Keratinocyte (primary cell): ENCODE data around the gene PRRC2B. TPM values are rescaled to one million over a fixed set of nuclear protein-coding genes. Genes with fewer than 3 reads are reported as not detected.

Source experiments
- DNase-seq: peaks from one replicate; pipeline ENCODE4 v3.0.0-alpha.2; 2011; ENCODE audit warnings: low read depth, missing footprints, low spot score
- FAIRE-seq: peaks from 2 replicates; lab custom pipeline; 2011; peaks lifted over from hg19 to GRCh38; lab: Jason Lieb, UNC
- H2AFZ ChIP-seq: 2 replicates; pipeline ENCODE4 v1.6.0; 2012; ENCODE audit warnings: low read length, control low read depth, inconsistent platforms; ENCODE audit not compliant: control insufficient read depth
- H3K27ac ChIP-seq: 2 replicates; pipeline ENCODE4 v1.5.1; 2011; ENCODE audit warnings: low read length; ENCODE audit not compliant: control insufficient read depth, insufficient read depth
- H3K27me3 ChIP-seq: 3 replicates; pipeline ENCODE4 v1.6.0; 2011; ENCODE audit warnings: low read length; ENCODE audit not compliant: control insufficient read depth, insufficient read depth; ENCODE audit errors: extremely low read depth
- H3K36me3 ChIP-seq, 2 experiments: 2 replicates in 1 of 2; 3 replicates in 1 of 2; pipeline ENCODE4 v1.5.1; 2011; ENCODE audit warnings: low read length in 2 of 2, mild to moderate bottlenecking in 1 of 2; ENCODE audit not compliant: control insufficient read depth in 2 of 2, insufficient read depth in 2 of 2; ENCODE audit errors: extremely low read depth in 1 of 2
- H3K4me1 ChIP-seq: 3 replicates; pipeline ENCODE4 v1.5.1; 2011; ENCODE audit warnings: low read length; ENCODE audit not compliant: control insufficient read depth, insufficient read depth; ENCODE audit errors: extremely low read depth
- H3K4me2 ChIP-seq: 3 replicates; pipeline ENCODE4 v1.6.0; 2011; ENCODE audit warnings: low read depth, low read length; ENCODE audit not compliant: control insufficient read depth, insufficient read depth; ENCODE audit errors: extremely low read depth
- H3K4me3 ChIP-seq, 3 experiments: fragments of 200-600 bp in 1 of 3; sonication (generic) in 1 of 3; 2 replicates in 2 of 3; 3 replicates in 1 of 3; pipeline ENCODE4 v1.5.1; 2011 to 2016; ENCODE audit warnings: low read length in 3 of 3, mild to moderate bottlenecking in 3 of 3, control low read depth in 2 of 3, inconsistent platforms in 1 of 3, low read depth in 1 of 3, mixed read lengths in 1 of 3, mixed run types in 1 of 3, moderate library complexity in 1 of 3; ENCODE audit not compliant: control insufficient read depth in 2 of 3, insufficient read depth in 2 of 3; ENCODE audit errors: extremely low read depth in 1 of 3
- H3K79me2 ChIP-seq: 2 replicates; pipeline ENCODE4 v1.6.0; 2012; ENCODE audit warnings: low read length; ENCODE audit not compliant: control insufficient read depth, insufficient read depth
- H3K9ac ChIP-seq: 3 replicates; pipeline ENCODE4 v1.6.0; 2011; ENCODE audit warnings: low read length; ENCODE audit not compliant: control insufficient read depth, insufficient read depth; ENCODE audit errors: extremely low read depth
- H3K9me1 ChIP-seq: 3 replicates; pipeline ENCODE4 v1.6.0; 2011; ENCODE audit warnings: low read length; ENCODE audit not compliant: control insufficient read depth, insufficient read depth; ENCODE audit errors: extremely low read depth
- H3K9me3 ChIP-seq: 2 replicates; pipeline ENCODE4 v1.5.1; 2012; ENCODE audit warnings: low read depth, low read length; ENCODE audit not compliant: control insufficient read depth
- H4K20me1 ChIP-seq: 3 replicates; pipeline ENCODE4 v1.6.0; 2011; ENCODE audit warnings: low read length; ENCODE audit not compliant: control insufficient read depth, insufficient read depth; ENCODE audit errors: extremely low read depth
- EZH2 ChIP-seq: IDR thresholded peaks from one replicate; pipeline ENCODE4 v1.6.1; 2012; ENCODE audit warnings: inconsistent platforms, mild to moderate bottlenecking, low read length, moderate library complexity
- dilution Hi-C: fragments of 300-500 bp; cut with MboI; formaldehyde crosslinking; loops from one replicate; pipeline ENCODE4 v1.7.0; 2020; ENCODE audit warnings: low sequenced_read_pairs; ENCODE audit not compliant: extremely low pct_ligation_motif_present
- polyA plus RNA-seq, 5 experiments: library from polyadenylated mRNA; depleted of rRNA in 3 of 5; stranded (reverse) in 3 of 5; stranded (forward) in 1 of 5; unstranded in 1 of 5; fragments of >200 nt; gene quantifications; 1 replicate in 1 of 5; 2 replicates in 3 of 5; 3 replicates in 1 of 5; pipeline versions ENCODE4 v1.2.1 to v1.2.3, GENCODE V29; 2011 to 2012; ENCODE audit warnings: missing spikeins in 2 of 5, low read depth in 1 of 5, low replicate concordance in 1 of 5
- TF ChIP-seq, protein P1 (sequence below), 3 experiments: IDR thresholded peaks in 1 of 3; conservative IDR thresholded peaks in 1 of 3; optimal IDR thresholded peaks in 1 of 3; 2 replicates in 2 of 3; 3 replicates in 1 of 3; pipeline versions ENCODE3 to v1.5.1; 2011; ENCODE audit warnings: low read length in 3 of 3, mild to moderate bottlenecking in 3 of 3, moderate library complexity in 2 of 3, control low read depth in 1 of 3, inconsistent platforms in 1 of 3; ENCODE audit not compliant: insufficient read depth in 2 of 3; ENCODE audit errors: extremely low read depth in 1 of 3

PRRC2B gene
- polyA plus RNA-seq, 1 donor (not counting 4 experiments of a cell fraction or from before 2014, with no cell fraction given) = 20.8 TPM

DNA sequence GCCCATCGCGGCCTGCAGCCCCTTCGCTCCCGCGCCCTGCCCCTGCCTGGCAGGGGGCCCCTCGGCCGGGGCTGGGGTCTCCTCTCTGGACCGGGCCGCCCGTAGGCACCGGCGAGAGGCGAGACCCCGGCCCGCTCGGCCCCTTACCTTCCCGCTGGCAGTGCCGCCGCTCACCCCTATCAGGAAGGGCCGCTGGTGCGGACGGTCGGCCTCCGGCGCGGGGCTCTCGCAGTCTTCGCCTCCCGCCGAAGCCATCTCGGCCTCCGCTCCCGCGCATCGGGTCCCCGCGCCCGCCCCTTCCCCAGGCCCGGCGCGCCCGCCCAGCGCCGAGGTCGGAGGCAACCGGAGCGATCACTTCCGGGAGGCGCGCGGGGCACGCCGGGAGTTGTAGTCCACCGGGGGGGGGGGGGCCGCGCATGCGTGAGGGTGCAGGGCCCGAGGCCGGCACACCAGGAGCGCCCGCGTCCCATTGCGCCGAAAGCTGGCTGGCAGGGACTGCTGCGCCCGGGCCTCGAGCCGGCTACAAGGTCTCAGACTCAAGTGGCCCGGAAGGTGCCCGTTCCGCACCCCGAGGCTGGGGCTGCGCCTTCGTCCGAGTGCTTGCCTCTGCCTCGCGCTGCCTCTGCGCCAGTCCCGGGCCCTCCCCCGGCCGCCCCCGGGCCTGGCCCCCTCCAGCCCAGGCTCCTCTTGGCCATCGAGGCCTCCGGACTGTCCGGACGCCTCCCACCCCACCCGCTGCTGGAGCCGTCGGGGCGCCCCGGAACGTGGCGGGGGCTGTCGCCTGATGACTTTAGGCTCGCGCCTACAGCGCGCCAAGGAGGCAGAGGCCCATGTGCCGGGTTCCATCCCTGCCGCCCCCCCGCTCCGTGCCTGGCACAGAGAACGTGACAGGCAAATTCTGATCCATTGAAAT, 137.3 kb downstream of the PRRC2B start, which contains the start of gene UCK1:
UCK1 (minus strand) TSS at position 344 of the 913 bp plus-strand sequence; CDS start at position 255, 89 bp downstream.
- no peaks in the 10 kb centered on the region for H3K9me3 ChIP-seq
- peak within 1 kb of the TSS; percentile 77 for H3K9ac ChIP-seq
- H3K4me1 ChIP-seq = peaks cover 11% of the 10 kb centered on the region
- TF ChIP-seq, protein P1, sequence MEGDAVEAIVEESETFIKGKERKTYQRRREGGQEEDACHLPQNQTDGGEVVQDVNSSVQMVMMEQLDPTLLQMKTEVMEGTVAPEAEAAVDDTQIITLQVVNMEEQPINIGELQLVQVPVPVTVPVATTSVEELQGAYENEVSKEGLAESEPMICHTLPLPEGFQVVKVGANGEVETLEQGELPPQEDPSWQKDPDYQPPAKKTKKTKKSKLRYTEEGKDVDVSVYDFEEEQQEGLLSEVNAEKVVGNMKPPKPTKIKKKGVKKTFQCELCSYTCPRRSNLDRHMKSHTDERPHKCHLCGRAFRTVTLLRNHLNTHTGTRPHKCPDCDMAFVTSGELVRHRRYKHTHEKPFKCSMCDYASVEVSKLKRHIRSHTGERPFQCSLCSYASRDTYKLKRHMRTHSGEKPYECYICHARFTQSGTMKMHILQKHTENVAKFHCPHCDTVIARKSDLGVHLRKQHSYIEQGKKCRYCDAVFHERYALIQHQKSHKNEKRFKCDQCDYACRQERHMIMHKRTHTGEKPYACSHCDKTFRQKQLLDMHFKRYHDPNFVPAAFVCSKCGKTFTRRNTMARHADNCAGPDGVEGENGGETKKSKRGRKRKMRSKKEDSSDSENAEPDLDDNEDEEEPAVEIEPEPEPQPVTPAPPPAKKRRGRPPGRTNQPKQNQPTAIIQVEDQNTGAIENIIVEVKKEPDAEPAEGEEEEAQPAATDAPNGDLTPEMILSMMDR (optimal IDR thresholded peaks at IDR 0.05 in 1 of 3, IDR thresholded peaks at IDR 0.05 in 1 of 3, conservative IDR thresholded peaks at IDR 0.05 in 1 of 3; ENCODE audit: extremely low read depth in 1 of 3, insufficient read depth in 2 of 3, low read length in 3 of 3) = no peak
- no peak for TF ChIP-seq EZH2
- H3K27ac ChIP-seq = peak within 1 kb of the TSS; percentile 40
- peak within 1 kb of the TSS; percentile 95 for H3K4me2 ChIP-seq
- H3K79me2 ChIP-seq = peaks cover 8% of the 10 kb centered on the region
- peaks cover 6 to 10% of the 10 kb centered on the region in 2 experiments for H3K36me3 ChIP-seq
- H3K4me3 ChIP-seq = peak within 1 kb of the TSS; percentile 79 to 86 (median 84)
- H3K9me1 ChIP-seq = no peaks in the 10 kb centered on the region
- dilution Hi-C loops = no loop called here
- peak within 1 kb of the TSS; percentile 90 for H2AFZ ChIP-seq
- peak; percentile 40 for DNase-seq
- FAIRE-seq = no peak
- no peaks in the 10 kb centered on the region for H4K20me1 ChIP-seq
- no peaks in the 10 kb centered on the region for H3K27me3 ChIP-seq

GRCh38 chr9:131534721-131535237, 140.9 kb downstream of the PRRC2B start:
- no peaks in the 10 kb centered on the region for H3K9me1 ChIP-seq
- TF ChIP-seq, protein P1 (optimal IDR thresholded peaks at IDR 0.05 in 1 of 3, IDR thresholded peaks at IDR 0.05 in 1 of 3, conservative IDR thresholded peaks at IDR 0.05 in 1 of 3; ENCODE audit: extremely low read depth in 1 of 3, insufficient read depth in 2 of 3, low read length in 3 of 3) = no peak
- no peak for TF ChIP-seq EZH2
- H3K4me2 ChIP-seq = no peak overlapping the region
- no peaks in the 10 kb centered on the region for H3K9me3 ChIP-seq
- H3K36me3 ChIP-seq = peaks cover 0 to 3% of the 10 kb centered on the region in 2 experiments
- H3K4me3 ChIP-seq = no peak overlapping the region
- H3K4me1 ChIP-seq = peaks cover 11% of the 10 kb centered on the region
- FAIRE-seq (no peak), DNase-seq (no peak)
- no peaks in the 10 kb centered on the region for H4K20me1 ChIP-seq
- no peak overlapping the region for H3K9ac ChIP-seq
- H2AFZ ChIP-seq = no peak overlapping the region
- H3K27ac ChIP-seq = no peak overlapping the region
- H3K79me2 ChIP-seq = peaks cover 8% of the 10 kb centered on the region
- H3K27me3 ChIP-seq = no peaks in the 10 kb centered on the region
- dilution Hi-C loops = no loop called here
